Mesodermal cell (in vitro differentiated cells): Measurements from ENCODE around the gene DGKI.
"Not testable (repeated sequence)": the region's sequence is repeated elsewhere in the genome, so short reads cannot be mapped to it uniquely, and the experiment has no call there.

Experiments used
- H3K27ac ChIP-seq: 2 replicates; pipeline ENCODE4 v1.7.0; 2013; ENCODE audit warnings: mild to moderate bottlenecking, low read depth, low read length, moderate library complexity; ENCODE audit not compliant: severe bottlenecking
- H3K36me3 ChIP-seq: 2 replicates; pipeline ENCODE4 v1.7.1; 2013; ENCODE audit warnings: mild to moderate bottlenecking, low read length, moderate library complexity; ENCODE audit not compliant: control insufficient read depth, insufficient read depth
- H3K4me1 ChIP-seq: one replicate; pipeline ENCODE4 v1.7.1; 2013; ENCODE audit warnings: mild to moderate bottlenecking, low read length; ENCODE audit not compliant: insufficient read depth, control insufficient read depth, poor library complexity, severe bottlenecking
- H3K4me3 ChIP-seq: 2 replicates; pipeline ENCODE4 v1.7.0; 2013; ENCODE audit warnings: low read length, control low read depth, mild to moderate bottlenecking; ENCODE audit not compliant: insufficient read depth, poor library complexity, severe bottlenecking; ENCODE audit errors: extremely low read depth
- H3K9me3 ChIP-seq: 2 replicates; pipeline ENCODE4 v1.7.1; 2013; ENCODE audit warnings: mild to moderate bottlenecking, low read length, moderate library complexity; ENCODE audit not compliant: control insufficient read depth
- WGBS, 2 experiments: methylation state at CpG; one replicate each; pipeline ENCODE4 v1.1.5; 2013; ENCODE audit warnings: missing lambda C conversion rate in 2 of 2; ENCODE audit not compliant: insufficient coverage in 2 of 2; 5-methylcytosine and 5-hydroxymethylcytosine counted together

The DGKI gene

GRCh38 chr7:137835486-137836112, 11.2 kb downstream of the DGKI start:
- Histone ChIP-seq H3K27ac (no peak overlapping the region), H3K4me1 (peaks cover 4% of the 10 kb centered on the region), H3K36me3 (no peaks in the 10 kb centered on the region), H3K9me3 (peaks cover 20% of the 10 kb centered on the region), H3K4me3 (no peak overlapping the region)
- WGBS, 2 experiments: 79 to 89% methylated on average over 1 to 3 of the region's 3 CpGs

DNA sequence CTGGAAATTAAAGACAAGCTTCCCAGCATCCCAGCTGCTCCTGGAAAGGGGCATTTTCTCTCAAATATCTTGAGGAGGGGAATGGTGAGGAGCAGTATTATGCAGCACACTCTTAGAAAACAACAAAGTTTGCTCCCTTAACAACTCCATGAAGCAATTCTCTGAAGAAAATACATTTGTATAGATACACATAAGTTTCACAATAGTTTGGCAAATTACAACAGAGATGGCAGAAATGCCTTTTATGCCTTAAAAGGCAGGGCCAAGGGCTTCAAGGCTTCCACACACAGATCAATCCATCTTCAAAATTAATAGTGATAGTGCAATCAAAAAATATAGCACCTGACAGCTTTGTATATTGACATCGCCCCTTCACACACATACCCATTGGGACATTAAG, 12.2 kb downstream of the DGKI start:
- H3K4me1 ChIP-seq: no peaks in the 10 kb centered on the region
- H3K4me3 ChIP-seq: no peak overlapping the region
- H3K27ac ChIP-seq: no peak overlapping the region
- H3K36me3 ChIP-seq: no peaks in the 10 kb centered on the region
- peaks cover 20% of the 10 kb centered on the region for H3K9me3 ChIP-seq
- WGBS, 2 experiments: 100% methylated on average over 1 of the region's 1 CpG

GRCh38 chr7:137832990-137833389, 13.8 kb downstream of the DGKI start:
- H3K4me1 ChIP-seq, H3K27ac ChIP-seq, H3K4me3 ChIP-seq, H3K36me3 ChIP-seq: not testable (repeated sequence)
- WGBS, 2 experiments: 94 to 95% methylated on average over 2 of the region's 2 CpGs
- peaks cover 20% of the 10 kb centered on the region for H3K9me3 ChIP-seq

DNA sequence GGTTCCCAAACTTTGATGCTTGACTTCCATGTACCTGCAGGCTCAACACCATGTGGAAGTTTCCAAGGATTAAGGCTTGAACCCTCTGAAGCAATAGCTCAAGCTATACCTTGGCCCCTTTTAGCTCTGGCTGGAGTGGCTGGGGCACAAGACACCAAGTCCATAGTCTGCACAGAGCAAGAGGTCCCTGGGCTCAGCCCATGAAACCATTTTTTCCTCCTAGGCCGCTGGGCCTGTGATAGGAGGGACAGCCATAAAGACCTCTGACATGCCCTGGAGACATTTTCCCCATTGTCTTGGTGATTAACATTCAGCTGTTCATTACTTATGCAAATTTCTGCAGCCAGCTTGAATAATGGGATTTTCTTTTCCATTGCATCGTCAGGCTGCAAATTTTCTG, 14.4 kb downstream of the DGKI start:
- WGBS, 2 experiments: 94 to 100% methylated on average over 2 of the region's 2 CpGs
- Histone ChIP-seq H3K4me1 (no peaks in the 10 kb centered on the region), H3K36me3 (no peaks in the 10 kb centered on the region)

GRCh38 chr7:137831555-137831954, 15.2 kb downstream of the DGKI start:
- not testable (repeated sequence) for H3K36me3 ChIP-seq, H3K4me3 ChIP-seq, H3K4me1 ChIP-seq, H3K27ac ChIP-seq
- no CpG with 5 or more reads among the region's 1 CpG for WGBS, 2 experiments
- peaks cover 20% of the 10 kb centered on the region for H3K9me3 ChIP-seq

More for the DNA sequence above, 14.4 kb downstream of the DGKI start:
- Histone ChIP-seq H3K4me3 (no peak overlapping the region), H3K9me3 (peaks cover 20% of the 10 kb centered on the region), H3K27ac (no peak overlapping the region)

GRCh38 chr7:137829337-137829992, 17.3 kb downstream of the DGKI start:
- Histone ChIP-seq H3K36me3 (no peaks in the 10 kb centered on the region), H3K27ac (no peak overlapping the region), H3K9me3 (peaks cover 20% of the 10 kb centered on the region), H3K4me1 (no peaks in the 10 kb centered on the region), H3K4me3 (no peak overlapping the region)
- WGBS, 2 experiments: 86 to 91% methylated on average over 2 to 5 of the region's 7 CpGs

DNA sequence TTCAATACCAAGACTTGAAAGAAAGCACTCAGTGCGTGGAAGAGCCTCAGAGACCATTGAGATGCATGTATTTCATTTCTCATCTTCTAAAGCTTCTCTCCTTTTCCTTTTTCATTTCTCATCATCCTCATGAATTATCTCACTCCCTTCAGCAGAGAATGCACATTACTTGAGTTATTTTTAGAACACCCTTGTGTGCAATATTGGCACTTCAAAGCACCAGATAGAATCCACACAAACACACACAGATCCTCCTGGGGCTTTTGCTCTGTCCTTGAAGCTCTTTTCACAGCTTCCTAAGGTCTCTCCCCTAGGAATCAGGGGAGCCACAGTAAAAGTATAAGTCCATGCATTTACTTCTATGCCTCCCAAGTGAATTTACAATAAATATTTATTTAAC, 18.3 kb downstream of the DGKI start:
- WGBS, 2 experiments: 82 to 100% methylated on average over 1 of the region's 1 CpG
- H3K36me3 ChIP-seq: no peaks in the 10 kb centered on the region
- H3K4me3 ChIP-seq: no peak overlapping the region
- no peaks in the 10 kb centered on the region for H3K4me1 ChIP-seq
- H3K27ac ChIP-seq: no peak overlapping the region
- H3K9me3 ChIP-seq: peaks cover 16% of the 10 kb centered on the region

GRCh38 chr7:137825489-137825888, 21.3 kb downstream of the DGKI start:
- Histone ChIP-seq H3K4me3 (no peak overlapping the region), H3K36me3 (no peaks in the 10 kb centered on the region), H3K4me1 (peaks cover 1% of the 10 kb centered on the region), H3K27ac (no peak overlapping the region), H3K9me3 (no peaks in the 10 kb centered on the region)
- WGBS, 2 experiments: 60 to 81% methylated on average over 1 to 2 of the region's 3 CpGs

- Histone ChIP-seq H3K9me3 (no peaks in the 10 kb centered on the region), H3K4me1 (peaks cover 4% of the 10 kb centered on the region), H3K4me3 (no peak overlapping the region), H3K36me3 (no peaks in the 10 kb centered on the region), H3K27ac (no peak overlapping the region)
- WGBS, 2 experiments: 5 to 9% methylated on average over 5 to 6 of the region's 8 CpGs
Observed at GRCh38 chr7:137820677-137821420, 25.9 kb downstream of the DGKI start.

DNA sequence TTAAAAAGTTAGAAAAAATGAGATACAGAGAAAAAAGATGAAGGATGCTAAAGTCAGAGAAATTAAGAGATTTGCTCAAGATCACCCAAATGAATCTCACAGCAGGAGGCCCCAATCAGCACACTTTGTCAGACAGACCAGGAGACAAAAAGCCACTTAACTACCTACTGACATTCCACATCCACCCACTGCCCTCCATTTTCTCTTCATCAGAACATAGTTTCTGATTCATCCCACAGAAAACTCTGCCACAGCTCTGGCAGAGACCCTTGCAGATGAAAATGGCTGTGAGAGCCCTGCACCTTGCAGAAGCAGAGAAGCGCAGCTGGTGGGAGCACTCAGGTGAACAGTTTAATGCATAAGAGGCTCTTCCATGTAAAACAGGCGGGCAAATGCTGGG, 26.6 kb downstream of the DGKI start:
- 100% methylated on average over 1 of the region's 2 CpGs; no CpG with 5 or more reads in 1 of the 2 experiments for WGBS, 2 experiments
- Histone ChIP-seq H3K4me1 (peaks cover 4% of the 10 kb centered on the region), H3K27ac (no peak overlapping the region), H3K36me3 (no peaks in the 10 kb centered on the region), H3K9me3 (no peaks in the 10 kb centered on the region), H3K4me3 (no peak overlapping the region)

- 100% methylated on average over 1 of the region's 2 CpGs for WGBS, 2 experiments
- Histone ChIP-seq H3K27ac (no peak overlapping the region), H3K4me1 (peaks cover 4% of the 10 kb centered on the region)
Observed at GRCh38 chr7:137818036-137818435, 28.7 kb downstream of the DGKI start.

More at GRCh38 chr7:137818036-137818435, 28.7 kb downstream of the DGKI start:
- Histone ChIP-seq H3K4me3 (no peak overlapping the region), H3K9me3 (no peaks in the 10 kb centered on the region), H3K36me3 (no peaks in the 10 kb centered on the region)
